Measurements from ENCODE around the gene HSF5.

HSF5 gene

GRCh38 chr17:58475985-58476384, 12.2 kb downstream of the HSF5 start:
- Histone ChIP-seq H3K9ac (ENCODE audit: low read depth, low read length) (no peak overlapping the region), H3K4me2 (ENCODE audit: insufficient read depth, low read length) (no peak overlapping the region), H3K4me3 (ENCODE audit: low read depth in 1 of 2, low read length in 2 of 2) (no peak overlapping the region), H3K27ac (ENCODE audit: low read length) (no peak overlapping the region), H3K79me2 (ENCODE audit: insufficient read depth, low read length) (no peaks in the 10 kb centered on the region), H3K4me1 (ENCODE audit: insufficient read depth, low read length) (no peaks in the 10 kb centered on the region), H2AFZ (ENCODE audit: low read depth, low read length) (no peak overlapping the region), H4K20me1 (ENCODE audit: insufficient read depth, low read length) (no peaks in the 10 kb centered on the region), H3K27me3 (ENCODE audit: insufficient read depth, low read length, poor library complexity) (peaks cover 5% of the 10 kb centered on the region), H3K36me3 (ENCODE audit: insufficient read depth, low read length) (no peaks in the 10 kb centered on the region), H3K9me3 (ENCODE audit: insufficient read depth, low read length, severe bottlenecking) (no peaks in the 10 kb centered on the region)
- ATAC-seq (ENCODE audit: insufficient read depth, low read depth) (no peak), DNase-seq (no peak)
- no peak for TF ChIP-seq EZH2 (IDR thresholded peaks at IDR 0.05; ENCODE audit: borderline replicate concordance, low read depth, low read length, severe bottlenecking)

GRCh38 chr17:58470356-58470755, 17.9 kb downstream of the HSF5 start:
- Histone ChIP-seq H3K4me3 (ENCODE audit: low read depth in 1 of 2, low read length in 2 of 2) (no peak overlapping the region), H3K79me2 (ENCODE audit: insufficient read depth, low read length) (no peaks in the 10 kb centered on the region), H3K36me3 (ENCODE audit: insufficient read depth, low read length) (no peaks in the 10 kb centered on the region), H2AFZ (ENCODE audit: low read depth, low read length) (no peak overlapping the region), H3K27ac (ENCODE audit: low read length) (no peak overlapping the region), H3K9me3 (ENCODE audit: insufficient read depth, low read length, severe bottlenecking) (no peaks in the 10 kb centered on the region), H3K9ac (ENCODE audit: low read depth, low read length) (no peak overlapping the region), H3K4me1 (ENCODE audit: insufficient read depth, low read length) (no peaks in the 10 kb centered on the region), H3K27me3 (ENCODE audit: insufficient read depth, low read length, poor library complexity) (peaks cover 10% of the 10 kb centered on the region), H4K20me1 (ENCODE audit: insufficient read depth, low read length) (no peaks in the 10 kb centered on the region), H3K4me2 (ENCODE audit: insufficient read depth, low read length) (no peak overlapping the region)
- TF ChIP-seq CTCF (IDR thresholded peaks at IDR 0.05; ENCODE audit: borderline replicate concordance, extremely low read depth, low read length, poor library complexity, severe bottlenecking), result no peak
- no peak for TF ChIP-seq EZH2 (IDR thresholded peaks at IDR 0.05; ENCODE audit: borderline replicate concordance, low read depth, low read length, severe bottlenecking)
- no peak for ATAC-seq (ENCODE audit: insufficient read depth, low read depth)
- no peak for DNase-seq

GRCh38 chr17:58468944-58469343, 19.3 kb downstream of the HSF5 start:
- Histone ChIP-seq H3K9ac (ENCODE audit: low read depth, low read length) (no peak overlapping the region), H3K36me3 (ENCODE audit: insufficient read depth, low read length) (no peaks in the 10 kb centered on the region), H3K27me3 (ENCODE audit: insufficient read depth, low read length, poor library complexity) (peaks cover 10% of the 10 kb centered on the region), H4K20me1 (ENCODE audit: insufficient read depth, low read length) (no peaks in the 10 kb centered on the region), H3K9me3 (ENCODE audit: insufficient read depth, low read length, severe bottlenecking) (no peaks in the 10 kb centered on the region), H3K4me2 (ENCODE audit: insufficient read depth, low read length) (no peak overlapping the region), H3K79me2 (ENCODE audit: insufficient read depth, low read length) (no peaks in the 10 kb centered on the region), H2AFZ (ENCODE audit: low read depth, low read length) (no peak overlapping the region), H3K4me3 (ENCODE audit: low read depth in 1 of 2, low read length in 2 of 2) (no peak overlapping the region), H3K4me1 (ENCODE audit: insufficient read depth, low read length) (no peaks in the 10 kb centered on the region), H3K27ac (ENCODE audit: low read length) (no peak overlapping the region)
- ATAC-seq (ENCODE audit: insufficient read depth, low read depth) (no peak), DNase-seq (no peak)
- TF ChIP-seq EZH2 (IDR thresholded peaks at IDR 0.05; ENCODE audit: borderline replicate concordance, low read depth, low read length, severe bottlenecking) (no peak), CTCF (IDR thresholded peaks at IDR 0.05; ENCODE audit: borderline replicate concordance, extremely low read depth, low read length, poor library complexity, severe bottlenecking) (no peak)

GRCh38 chr17:58455491-58455890, 32.7 kb downstream of the HSF5 start:
- H2AFZ ChIP-seq (ENCODE audit: low read depth, low read length), result no peak overlapping the region
- H3K4me2 ChIP-seq (ENCODE audit: insufficient read depth, low read length), result no peak overlapping the region
- no peak overlapping the region for H3K9ac ChIP-seq (ENCODE audit: low read depth, low read length)
- no peaks in the 10 kb centered on the region for H4K20me1 ChIP-seq (ENCODE audit: insufficient read depth, low read length)
- no peak for ATAC-seq (ENCODE audit: insufficient read depth, low read depth)
- H3K27ac ChIP-seq (ENCODE audit: low read length), result no peak overlapping the region
- no peaks in the 10 kb centered on the region for H3K27me3 ChIP-seq (ENCODE audit: insufficient read depth, low read length, poor library complexity)
- no peaks in the 10 kb centered on the region for H3K79me2 ChIP-seq (ENCODE audit: insufficient read depth, low read length)
- no peaks in the 10 kb centered on the region for H3K36me3 ChIP-seq (ENCODE audit: insufficient read depth, low read length)
- no peaks in the 10 kb centered on the region for H3K9me3 ChIP-seq (ENCODE audit: insufficient read depth, low read length, severe bottlenecking)
- H3K4me1 ChIP-seq (ENCODE audit: insufficient read depth, low read length), result no peaks in the 10 kb centered on the region
- TF ChIP-seq CTCF (IDR thresholded peaks at IDR 0.05; ENCODE audit: borderline replicate concordance, extremely low read depth, low read length, poor library complexity, severe bottlenecking), result no peak
- no peak for TF ChIP-seq EZH2 (IDR thresholded peaks at IDR 0.05; ENCODE audit: borderline replicate concordance, low read depth, low read length, severe bottlenecking)
- no peak overlapping the region for H3K4me3 ChIP-seq (ENCODE audit: low read depth in 1 of 2, low read length in 2 of 2)
- no peak for DNase-seq

Data from DND-41 (cell line).